ENCODE measurements around the gene STX18. TPM values are rescaled to one million over a fixed set of nuclear protein-coding genes. Genes with fewer than 3 reads are reported as not detected.

Gene STX18
- total RNA-seq, 1 experiment from 2014 or later: 32.7 TPM

DNA sequence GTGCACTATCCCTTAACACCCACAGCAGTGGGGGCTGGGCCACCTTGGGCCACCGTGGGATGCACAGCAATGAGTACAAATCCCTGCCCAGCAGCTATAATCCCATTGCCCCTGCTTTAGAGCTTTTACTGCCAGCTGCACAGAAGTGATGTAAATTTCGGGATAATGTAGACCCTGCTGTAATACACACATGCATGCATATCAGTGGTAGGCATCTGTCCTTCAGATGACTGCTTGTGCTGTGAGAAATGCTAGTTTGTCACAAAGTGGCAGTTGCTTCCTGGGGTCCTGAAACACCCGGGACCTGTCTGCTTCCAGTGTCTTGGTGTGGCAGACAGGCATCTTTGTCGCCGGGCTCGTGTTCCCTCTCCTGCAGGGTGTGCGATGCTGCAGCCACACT lies 140.8 kb downstream of the STX18 start:
- Mint-ChIP-seq H3K9me3 (ENCODE audit: unreplicated experiment) (no peaks in the 10 kb centered on the region), H3K4me3 (ENCODE audit: unreplicated experiment) (no peak overlapping the region), H3K4me1 (ENCODE audit: insufficient read depth, unreplicated experiment) (peaks cover 9% of the 10 kb centered on the region), H3K27ac (ENCODE audit: low read depth, unreplicated experiment) (no peak overlapping the region), H3K27me3 (ENCODE audit: insufficient read depth, unreplicated experiment) (no peaks in the 10 kb centered on the region), H3K36me3 (ENCODE audit: insufficient read depth, unreplicated experiment) (no peaks in the 10 kb centered on the region)
- TF ChIP-seq, protein P1, sequence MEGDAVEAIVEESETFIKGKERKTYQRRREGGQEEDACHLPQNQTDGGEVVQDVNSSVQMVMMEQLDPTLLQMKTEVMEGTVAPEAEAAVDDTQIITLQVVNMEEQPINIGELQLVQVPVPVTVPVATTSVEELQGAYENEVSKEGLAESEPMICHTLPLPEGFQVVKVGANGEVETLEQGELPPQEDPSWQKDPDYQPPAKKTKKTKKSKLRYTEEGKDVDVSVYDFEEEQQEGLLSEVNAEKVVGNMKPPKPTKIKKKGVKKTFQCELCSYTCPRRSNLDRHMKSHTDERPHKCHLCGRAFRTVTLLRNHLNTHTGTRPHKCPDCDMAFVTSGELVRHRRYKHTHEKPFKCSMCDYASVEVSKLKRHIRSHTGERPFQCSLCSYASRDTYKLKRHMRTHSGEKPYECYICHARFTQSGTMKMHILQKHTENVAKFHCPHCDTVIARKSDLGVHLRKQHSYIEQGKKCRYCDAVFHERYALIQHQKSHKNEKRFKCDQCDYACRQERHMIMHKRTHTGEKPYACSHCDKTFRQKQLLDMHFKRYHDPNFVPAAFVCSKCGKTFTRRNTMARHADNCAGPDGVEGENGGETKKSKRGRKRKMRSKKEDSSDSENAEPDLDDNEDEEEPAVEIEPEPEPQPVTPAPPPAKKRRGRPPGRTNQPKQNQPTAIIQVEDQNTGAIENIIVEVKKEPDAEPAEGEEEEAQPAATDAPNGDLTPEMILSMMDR (IDR thresholded peaks at IDR 0.05; ENCODE audit: unreplicated experiment): no peak
- intact Hi-C loops (cut with micrococcal nuclease): no loop called here
- ChIA-PET POLR2A (interaction anchor here (0.8 kb wide), 1 partner anchor 10 kb away, joined by 3 read pairs; no protein-coding TSS in a partner anchor), CTCF (no interaction called here)
- BruUV-seq (replicated peaks): no TSS peak
- DNase-seq (ENCODE audit: unreplicated experiment): no peak

DNA sequence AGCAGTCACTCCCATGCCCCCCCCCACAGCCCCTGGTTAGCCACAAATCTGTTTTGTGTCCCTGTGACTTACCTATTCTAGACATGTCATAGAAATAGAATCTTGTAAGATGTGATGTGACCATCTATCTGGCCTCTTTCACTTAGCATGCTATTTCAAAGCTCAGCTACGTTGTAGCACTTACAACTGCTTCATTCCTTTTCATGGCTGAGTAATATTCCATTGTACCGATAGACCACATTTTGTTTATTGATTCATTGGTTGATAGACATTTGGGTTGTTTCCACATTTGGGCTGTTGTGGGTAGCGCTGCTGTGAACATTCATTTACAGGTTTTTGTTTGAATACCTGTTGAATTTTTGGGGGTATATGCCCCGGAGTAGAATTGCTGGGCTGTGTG lies 143.4 kb downstream of the STX18 start:
- no TSS peak for BruUV-seq (replicated peaks)
- POLR2A ChIA-PET: no interaction called here
- DNase-seq (ENCODE audit: unreplicated experiment): no peak
- Mint-ChIP-seq H3K36me3 (ENCODE audit: insufficient read depth, unreplicated experiment) (no peaks in the 10 kb centered on the region), H3K4me1 (ENCODE audit: insufficient read depth, unreplicated experiment) (peaks cover 19% of the 10 kb centered on the region), H3K4me3 (ENCODE audit: unreplicated experiment) (no peak overlapping the region), H3K27ac (ENCODE audit: low read depth, unreplicated experiment) (no peak overlapping the region), H3K9me3 (ENCODE audit: unreplicated experiment) (no peaks in the 10 kb centered on the region), H3K27me3 (ENCODE audit: insufficient read depth, unreplicated experiment) (no peaks in the 10 kb centered on the region)
- TF ChIP-seq, protein P1 (IDR thresholded peaks at IDR 0.05; ENCODE audit: unreplicated experiment): no peak
- intact Hi-C loops (cut with micrococcal nuclease): no loop called here
- CTCF ChIA-PET: no interaction called here

DNA sequence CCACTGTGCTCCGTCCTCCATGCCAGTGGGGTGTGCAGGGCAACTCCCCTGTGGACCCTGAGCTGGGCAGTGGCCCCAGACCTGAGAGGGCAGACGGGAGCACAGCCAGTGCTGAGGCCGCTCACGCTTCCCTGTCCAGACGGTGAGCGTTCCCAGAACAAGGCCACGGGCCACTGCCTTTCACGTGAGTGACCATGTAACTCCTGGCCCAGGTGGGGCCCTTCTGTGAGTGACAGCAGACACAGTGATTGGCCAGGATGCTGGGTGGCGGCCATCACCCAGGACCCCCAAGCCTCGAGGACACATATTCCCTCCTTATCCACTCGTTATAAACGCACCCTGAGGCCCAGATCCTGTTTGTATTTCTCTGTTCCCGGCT lies 144.4 kb downstream of the STX18 start:
- POLR2A ChIA-PET: no interaction called here
- Mint-ChIP-seq H3K27me3 (ENCODE audit: insufficient read depth, unreplicated experiment) (no peaks in the 10 kb centered on the region), H3K27ac (ENCODE audit: low read depth, unreplicated experiment) (no peak overlapping the region), H3K4me3 (ENCODE audit: unreplicated experiment) (no peak overlapping the region), H3K36me3 (ENCODE audit: insufficient read depth, unreplicated experiment) (no peaks in the 10 kb centered on the region), H3K4me1 (ENCODE audit: insufficient read depth, unreplicated experiment) (peaks cover 14% of the 10 kb centered on the region), H3K9me3 (ENCODE audit: unreplicated experiment) (no peaks in the 10 kb centered on the region)
- no peak for DNase-seq (ENCODE audit: unreplicated experiment)
- CTCF ChIA-PET: interaction anchor here (0.6 kb wide), 1 partner anchor 33 kb away, joined by 4 read pairs; no protein-coding TSS in a partner anchor
- TF ChIP-seq, protein P1 (IDR thresholded peaks at IDR 0.05; ENCODE audit: unreplicated experiment): no peak
- no TSS peak for BruUV-seq (replicated peaks)
- intact Hi-C loops (cut with micrococcal nuclease): no loop called here

DNA sequence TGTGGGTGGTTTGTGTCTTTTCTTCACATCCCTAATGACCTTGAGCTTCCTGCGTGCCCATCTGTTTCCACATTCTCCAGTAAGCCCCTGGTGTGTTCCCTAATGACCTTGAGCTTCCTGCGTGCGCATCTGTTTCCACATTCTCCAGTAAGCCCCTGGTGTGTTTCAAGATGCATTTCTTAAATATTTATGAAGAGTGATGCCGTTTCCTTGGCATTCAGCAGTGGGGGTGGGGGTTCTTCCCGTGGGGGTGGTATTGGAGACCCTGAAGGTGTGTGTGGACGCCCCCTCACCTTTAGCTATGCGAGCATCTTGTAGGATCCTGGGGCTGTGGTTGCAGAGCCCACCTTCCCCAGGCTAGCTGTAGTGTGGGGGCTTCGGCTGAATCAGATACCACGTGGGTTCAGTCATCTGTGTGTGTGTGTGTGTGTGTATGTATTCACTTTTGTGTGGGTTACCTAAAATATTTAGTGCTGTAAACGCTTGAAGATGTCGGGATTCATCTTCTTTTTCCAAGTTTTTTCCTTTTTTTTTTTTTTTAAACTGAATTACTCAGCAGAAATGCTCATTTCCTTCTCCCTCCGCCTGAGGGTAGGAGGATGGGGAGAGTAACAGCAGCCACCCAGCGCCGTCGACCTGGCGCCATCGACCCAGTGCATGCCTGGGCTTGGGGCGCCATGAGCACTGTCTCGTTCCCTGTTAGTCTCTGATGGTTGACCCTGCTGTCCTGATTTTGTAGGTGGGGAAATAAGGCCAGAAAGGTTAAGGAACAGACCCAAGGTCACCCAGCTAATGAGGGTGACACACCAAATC lies 145.0 kb downstream of the STX18 start:
- ChIA-PET CTCF (interaction anchor here (0.6 to 0.9 kb wide), 3 partner anchors 15 to 60 kb away, joined by 3 to 4 read pairs (median 4); no protein-coding TSS in a partner anchor), POLR2A (interaction anchor here (0.7 kb wide), 1 partner anchor 20 kb away, joined by 3 read pairs; no protein-coding TSS in a partner anchor)
- TF ChIP-seq, protein P1 (IDR thresholded peaks at IDR 0.05; ENCODE audit: unreplicated experiment): no peak
- Mint-ChIP-seq H3K9me3 (ENCODE audit: unreplicated experiment) (no peaks in the 10 kb centered on the region), H3K36me3 (ENCODE audit: insufficient read depth, unreplicated experiment) (no peaks in the 10 kb centered on the region), H3K4me3 (ENCODE audit: unreplicated experiment) (no peak overlapping the region), H3K27ac (ENCODE audit: low read depth, unreplicated experiment) (no peak overlapping the region), H3K4me1 (ENCODE audit: insufficient read depth, unreplicated experiment) (peaks cover 20% of the 10 kb centered on the region), H3K27me3 (ENCODE audit: insufficient read depth, unreplicated experiment) (no peaks in the 10 kb centered on the region)
- no TSS peak for BruUV-seq (replicated peaks)
- intact Hi-C loops (cut with micrococcal nuclease): no loop called here
- no peak for DNase-seq (ENCODE audit: unreplicated experiment)
